Measurements from ENCODE around the gene NPSR1. TPM values are rescaled to one million over a fixed set of nuclear protein-coding genes. Genes with fewer than 3 reads are reported as not detected.
"Not testable (repeated sequence)": the region's sequence is repeated elsewhere in the genome, so short reads cannot be mapped to it uniquely, and the experiment has no call there.

Gene NPSR1
- total RNA-seq, 1 donor from 2014 or later, result not detected

DNA sequence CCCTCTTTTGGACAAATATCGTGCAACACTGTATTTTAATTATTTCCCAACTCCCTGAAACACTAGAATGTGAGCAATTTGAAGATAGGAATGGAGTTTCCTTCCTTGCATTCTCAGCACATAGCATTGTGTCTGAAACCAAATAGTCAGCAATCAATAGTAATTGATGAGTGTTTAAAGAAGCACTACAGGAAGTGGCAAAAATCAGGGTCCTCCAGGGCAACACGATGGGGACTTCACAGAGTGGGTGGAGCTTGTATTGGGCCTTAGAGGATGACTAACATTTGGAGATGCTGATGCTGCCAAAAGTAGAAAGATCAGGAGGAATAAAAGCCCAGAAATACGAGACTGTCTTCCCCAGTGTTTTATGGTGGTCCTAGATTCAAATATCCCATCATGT lies 94.9 kb downstream of the NPSR1 start:
- DNase-seq (ENCODE audit: low spot score), result no peak
- intact Hi-C loops (cut with DNase I), result loop anchor here (10.0 kb wide), 1 partner anchor 282 kb away; the partner anchor contains the start of gene DPY19L1

- intact Hi-C loops (cut with DNase I), result loop anchor here (10.0 kb wide), 1 partner anchor 280 kb away; the partner anchor contains the start of gene DPY19L1
These were observed 97.0 kb downstream of the NPSR1 start for GRCh38 chr7:34755008-34755407.

DNA sequence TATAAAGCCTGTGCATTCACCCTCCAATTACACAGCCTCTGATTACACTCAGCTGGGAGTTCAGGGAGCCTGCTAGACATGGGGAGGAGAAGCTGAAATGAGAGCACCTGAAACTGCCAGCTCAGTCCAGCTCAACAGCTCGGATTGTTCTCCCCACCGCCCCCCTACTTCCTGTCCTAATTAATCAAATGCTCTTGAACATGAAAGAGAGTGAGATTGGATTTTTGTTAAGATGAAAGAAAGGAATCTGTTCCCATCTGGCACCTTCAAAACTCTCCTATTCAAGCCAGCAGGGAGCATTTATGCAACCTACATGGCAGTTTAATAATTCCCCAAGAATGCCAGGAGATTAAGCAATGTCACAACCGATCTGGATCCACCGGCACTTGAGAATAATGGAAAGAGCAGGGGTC lies 98.0 kb downstream of the NPSR1 start:
- intact Hi-C loops (cut with DNase I), result loop anchor here (10.0 kb wide), 1 partner anchor 279 kb away; the partner anchor contains the start of gene DPY19L1
- no peak for DNase-seq (ENCODE audit: low spot score)

More at GRCh38 chr7:34755008-34755407, 97.0 kb downstream of the NPSR1 start:
- DNase-seq (ENCODE audit: low spot score), result no peak

- intact Hi-C loops (cut with DNase I), result loop anchor here (10.0 kb wide), 1 partner anchor 278 kb away; the partner anchor contains the start of gene DPY19L1
- no peak for DNase-seq (ENCODE audit: low spot score)
These were observed 98.7 kb downstream of the NPSR1 start for GRCh38 chr7:34756691-34757090.

DNA sequence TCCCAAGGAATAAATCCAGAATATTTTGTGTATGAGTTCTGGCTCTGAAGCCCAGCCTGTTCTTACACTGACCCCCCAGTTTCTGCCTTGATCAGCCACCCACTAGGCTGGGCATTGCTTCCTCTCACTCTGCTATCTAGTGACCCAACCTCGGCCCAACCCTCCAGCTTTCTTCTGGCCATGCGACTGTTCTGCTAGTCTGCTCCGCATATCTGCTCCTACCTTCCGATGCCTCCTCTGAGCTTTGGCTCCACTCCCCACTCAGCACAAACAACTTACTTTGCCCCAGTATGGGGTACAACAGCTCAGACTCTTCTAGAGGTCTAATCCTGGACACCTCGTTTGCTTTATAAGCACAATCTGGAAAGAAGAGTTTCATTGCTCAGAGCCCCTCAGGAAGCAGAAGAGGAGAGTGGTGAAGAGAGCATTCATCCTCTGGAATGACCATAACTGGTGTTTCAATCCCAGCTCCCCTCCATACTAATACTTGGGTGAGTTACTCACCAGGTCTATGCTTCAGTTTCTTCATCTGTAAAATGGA lies 99.6 kb downstream of the NPSR1 start:
- DNase-seq (ENCODE audit: low spot score), result no peak
- intact Hi-C loops (cut with DNase I), result loop anchor here (10.0 kb wide), 1 partner anchor 277 kb away; the partner anchor contains the start of gene DPY19L1

- no peak for DNase-seq (ENCODE audit: low spot score)
- intact Hi-C loops (cut with DNase I), result loop anchor here (10.0 kb wide), 1 partner anchor 277 kb away; the partner anchor contains the start of gene DPY19L1
These were observed 100.1 kb downstream of the NPSR1 start for GRCh38 chr7:34758111-34758601.

DNA sequence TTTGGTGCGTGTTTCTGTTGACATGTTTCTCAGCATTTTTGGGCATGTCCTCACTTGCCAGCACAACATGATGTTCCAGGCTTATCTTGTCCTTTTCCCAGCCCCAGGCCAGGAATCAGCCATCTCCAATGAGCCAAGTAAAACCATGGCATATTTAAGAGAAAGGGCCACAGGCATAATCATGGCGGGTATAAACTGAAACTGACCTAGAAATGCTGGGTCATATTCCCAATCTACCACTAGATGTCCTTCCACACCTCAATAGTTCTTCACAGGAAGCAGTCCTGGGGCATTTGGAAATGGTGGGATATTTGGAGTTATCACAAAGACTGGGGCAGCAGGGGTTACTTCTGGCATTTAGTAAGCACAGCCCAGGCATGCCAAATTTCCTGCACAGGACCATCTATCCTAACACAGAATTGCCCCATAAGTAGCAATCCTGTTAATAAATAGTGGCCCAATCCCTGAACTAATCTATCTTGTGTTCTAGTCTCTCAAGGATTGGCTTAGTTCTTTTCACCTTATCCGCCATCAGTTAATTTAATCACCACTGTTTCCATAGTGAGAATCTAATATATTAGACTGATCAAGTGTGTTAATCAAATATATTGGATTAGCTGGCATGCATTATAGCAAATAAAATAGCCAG lies 101.6 kb downstream of the NPSR1 start:
- no peak for DNase-seq (ENCODE audit: low spot score)
- intact Hi-C loops (cut with DNase I), result loop anchor here (10.0 kb wide), 1 partner anchor 275 kb away; the partner anchor contains the start of gene DPY19L1

- DNase-seq (ENCODE audit: low spot score), result no peak
- intact Hi-C loops (cut with DNase I), result no loop called here
These were observed 102.3 kb downstream of the NPSR1 start for GRCh38 chr7:34760271-34760670.

GRCh38 chr7:34761206-34761605 lies 103.2 kb downstream of the NPSR1 start:
- intact Hi-C loops (cut with DNase I), result no loop called here
- no peak for DNase-seq (ENCODE audit: low spot score)

DNA sequence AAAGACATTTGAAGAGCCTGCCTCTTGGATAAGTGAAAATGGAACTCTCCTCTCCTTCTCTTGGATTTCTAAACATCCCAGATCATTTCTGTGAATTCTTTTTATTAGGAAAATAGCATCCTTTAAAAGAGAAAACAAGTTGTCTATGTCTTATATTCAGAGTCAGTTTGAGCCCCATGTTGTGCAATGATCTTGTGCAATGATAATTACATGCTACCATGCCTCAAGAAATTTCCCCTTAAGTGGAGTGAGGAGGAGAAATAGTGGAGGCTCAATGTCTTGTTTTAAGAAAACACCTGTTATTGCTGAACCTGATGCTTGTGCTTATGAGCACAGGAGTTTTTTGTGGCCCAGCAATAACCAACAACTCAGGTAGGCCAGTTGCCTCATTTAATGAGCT lies 103.6 kb downstream of the NPSR1 start:
- DNase-seq (ENCODE audit: low spot score), result no peak
- intact Hi-C loops (cut with DNase I), result no loop called here

GRCh38 chr7:34762764-34763163 lies 104.7 kb downstream of the NPSR1 start:
- DNase-seq (ENCODE audit: low spot score), result no peak
- intact Hi-C loops (cut with DNase I), result no loop called here

DNA sequence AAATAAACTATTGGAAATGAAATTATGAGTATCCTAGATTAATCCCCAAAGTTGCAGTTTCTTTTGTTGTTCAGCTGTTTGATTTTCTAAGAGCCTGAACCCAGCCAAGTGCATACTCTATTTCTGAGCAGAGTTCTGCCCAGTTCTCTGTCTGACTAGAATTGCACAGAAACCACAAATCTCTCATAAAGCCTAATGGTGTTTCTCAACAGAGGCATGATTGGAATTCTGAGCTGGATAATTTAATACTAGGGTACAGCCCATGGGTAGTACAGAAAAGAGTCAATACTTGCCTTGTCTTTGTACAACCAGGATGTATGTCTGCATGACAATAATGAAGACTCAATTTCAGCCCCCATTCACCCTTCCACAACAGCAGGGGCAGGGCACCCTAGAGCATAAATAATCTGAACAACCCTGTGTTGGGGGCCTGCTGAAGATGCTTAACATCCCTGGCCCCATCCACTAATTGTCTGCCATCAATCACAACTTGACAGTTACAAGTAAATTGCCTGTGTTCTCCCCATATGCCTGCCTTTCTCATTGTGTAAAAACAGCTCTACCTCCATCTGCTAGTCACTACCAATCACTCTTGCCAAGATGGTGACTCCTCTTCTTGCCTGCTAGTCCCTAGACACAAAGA lies 114.4 kb downstream of the NPSR1 start:
- no peak for DNase-seq (ENCODE audit: low spot score)
- intact Hi-C loops (cut with DNase I), result no loop called here

DNA sequence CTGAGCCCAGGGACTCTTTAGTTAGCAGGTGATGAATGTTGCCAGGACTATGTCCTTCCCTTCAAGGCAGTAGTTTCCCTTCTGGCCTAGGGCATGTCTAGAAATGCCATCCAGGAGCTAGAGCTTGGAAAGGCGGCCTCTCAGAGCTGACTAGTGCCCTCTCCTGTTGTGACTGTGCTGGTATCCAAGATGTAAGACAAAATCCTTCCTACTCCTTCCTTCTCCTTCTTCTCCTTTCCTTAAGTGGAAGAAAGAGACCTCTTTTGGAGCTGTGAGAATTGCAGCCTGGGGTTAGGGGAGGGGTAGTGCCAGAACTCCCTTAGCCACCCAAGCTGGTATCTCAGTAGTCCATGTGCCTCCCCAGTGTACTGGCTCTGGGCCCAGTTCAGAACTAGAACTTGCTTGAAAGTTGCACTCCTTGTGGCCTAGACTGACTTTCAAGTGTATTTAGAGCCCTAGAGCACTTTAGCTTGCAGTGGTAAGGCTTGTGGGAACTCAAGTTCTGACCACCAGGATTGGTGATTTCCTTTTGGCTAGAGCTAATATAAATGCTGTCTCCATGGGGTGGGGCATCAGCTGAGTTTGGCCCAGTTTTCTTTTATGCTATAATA lies 118.8 kb downstream of the NPSR1 start:
- intact Hi-C loops (cut with DNase I), result no loop called here
- no peak for DNase-seq (ENCODE audit: low spot score)

- intact Hi-C loops (cut with DNase I), result no loop called here
- no peak for DNase-seq (ENCODE audit: low spot score)
These were observed 122.5 kb downstream of the NPSR1 start for GRCh38 chr7:34780546-34780945.

DNA sequence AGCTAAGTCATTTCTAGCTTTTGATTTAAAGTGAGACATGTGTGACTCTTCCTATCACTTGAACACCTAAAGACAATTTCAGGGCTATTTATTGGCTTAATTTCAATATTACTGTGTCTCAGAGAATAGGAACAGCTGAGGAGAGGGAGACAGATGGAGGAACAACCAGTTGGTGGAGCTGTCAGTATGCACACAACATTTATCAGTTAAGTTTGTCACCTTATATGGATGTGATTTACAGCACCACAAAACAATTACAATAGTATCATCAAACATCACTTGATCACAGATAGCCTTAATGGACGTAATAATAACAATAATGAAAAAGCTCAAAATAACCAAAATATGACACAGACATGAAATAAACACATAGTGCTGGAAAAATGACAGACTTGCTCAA lies 129.6 kb downstream of the NPSR1 start:
- DNase-seq (ENCODE audit: low spot score), result no peak
- intact Hi-C loops (cut with DNase I), result no loop called here

GRCh38 chr7:34806831-34807230 lies 148.8 kb downstream of the NPSR1 start:
- intact Hi-C loops (cut with DNase I), result no loop called here
- no peak for DNase-seq (ENCODE audit: low spot score)

GRCh38 chr7:34807548-34808340 lies 149.7 kb downstream of the NPSR1 start:
- intact Hi-C loops (cut with DNase I), result no loop called here
- no peak for DNase-seq (ENCODE audit: low spot score)

GRCh38 chr7:34814203-34814842 lies 156.3 kb downstream of the NPSR1 start:
- DNase-seq (ENCODE audit: low spot score); intact Hi-C loops (cut with DNase I): not testable (repeated sequence)

All from cardiac septum (tissue), 1 donor.